Hepatocyte (in vitro differentiated cells): ENCODE measurements around the gene DOCK1. TPM values are rescaled to one million over a fixed set of nuclear protein-coding genes. Genes with fewer than 3 reads are reported as not detected.

Experiments
- DNase-seq: peaks from one replicate; pipeline ENCODE4 v3.0.0-alpha.2; 2016; ENCODE audit warnings: low spot score
- H2AFZ ChIP-seq: fragments of 200-600 bp; sonication (generic); 2 replicates; pipeline ENCODE4 v1.6.0; 2016; ENCODE audit warnings: antibody characterized with exemption, mild to moderate bottlenecking
- H3K27ac ChIP-seq: fragments of 200-600 bp; sonication (generic); 2 replicates; pipeline ENCODE4 v1.5.1; 2016; ENCODE audit warnings: mild to moderate bottlenecking
- H3K27me3 ChIP-seq: fragments of 200-600 bp; sonication (generic); 2 replicates; pipeline ENCODE4 v1.6.1; 2016
- H3K36me3 ChIP-seq: fragments of 200-600 bp; sonication (generic); replicated peaks from 2 replicates; pipeline ENCODE4 v1.5.1; 2016; ENCODE audit warnings: low read depth; ENCODE audit not compliant: insufficient read depth
- H3K4me1 ChIP-seq: fragments of 200-600 bp; sonication (generic); 2 replicates; pipeline ENCODE4 v1.5.1; 2016; ENCODE audit warnings: mild to moderate bottlenecking, moderate library complexity; ENCODE audit not compliant: insufficient read depth
- H3K4me2 ChIP-seq: fragments of 200-600 bp; sonication (generic); 2 replicates; pipeline ENCODE4 v1.6.0; 2016
- H3K4me3 ChIP-seq: fragments of 200-600 bp; sonication (generic); 2 replicates; pipeline ENCODE4 v1.5.1; 2016; ENCODE audit warnings: mild to moderate bottlenecking
- H3K79me2 ChIP-seq: fragments of 200-600 bp; sonication (generic); 2 replicates; pipeline ENCODE4 v1.6.0; 2017; ENCODE audit warnings: mild to moderate bottlenecking
- H3K9me2 ChIP-seq: fragments of 200-600 bp; sonication (generic); replicated peaks from 2 replicates; pipeline ENCODE4 v1.6.0; 2017; ENCODE audit warnings: mild to moderate bottlenecking; ENCODE audit not compliant: insufficient read depth
- H3K9me3 ChIP-seq: fragments of 200-600 bp; sonication (generic); 2 replicates; pipeline ENCODE4 v1.5.1; 2016; ENCODE audit warnings: low read depth, mild to moderate bottlenecking
- H4K20me1 ChIP-seq: fragments of 200-600 bp; sonication (generic); 2 replicates; pipeline ENCODE4 v1.6.0; 2016; ENCODE audit warnings: mild to moderate bottlenecking; ENCODE audit not compliant: insufficient read depth, poor library complexity, severe bottlenecking
- EZH2 ChIP-seq: fragments of 200-600 bp; sonication (generic); IDR thresholded peaks from 2 replicates; pipeline ENCODE4 v1.6.1; 2016; ENCODE audit warnings: antibody characterized with exemption, mild to moderate bottlenecking, borderline replicate concordance
- EZH2phosphoT487 ChIP-seq: fragments of 200-600 bp; sonication (generic); IDR thresholded peaks from one replicate; pipeline ENCODE4 v1.6.1; 2018; ENCODE audit warnings: antibody characterized with exemption, mild to moderate bottlenecking, low read depth, moderate library complexity; ENCODE audit not compliant: unreplicated experiment, severe bottlenecking
- WGBS: methylation state at CpG from one replicate; pipeline ENCODE4 v1.1.6; 2016; ENCODE audit warnings: low lambda C conversion rate; ENCODE audit errors: missing lambda C conversion rate; 5-methylcytosine and 5-hydroxymethylcytosine counted together
- polyA plus RNA-seq: library from polyadenylated mRNA; unstranded; fragments of >200 nt; fragmentation: Nextera tagmentation; extraction: Ambion mirVana; gene quantifications from 2 replicates; pipeline ENCODE4 v1.2.1, GENCODE V29; 2016
- total RNA-seq: library from RNA; depleted of rRNA; stranded (reverse); fragments of >200 nt; gene quantifications from 2 replicates; pipeline ENCODE4 v1.2.3, GENCODE V29; 2014
- TF ChIP-seq, protein P1 (sequence below): fragments of 200-600 bp; sonication (generic); IDR thresholded peaks from 2 replicates; pipeline ENCODE4 v1.5.1; 2016; ENCODE audit warnings: antibody characterized with exemption, mild to moderate bottlenecking; ENCODE audit not compliant: poor library complexity

The DOCK1 gene
- total and polyA plus RNA-seq, 2 experiments from 2014 or later = 16.0 to 55.5 TPM

DNA sequence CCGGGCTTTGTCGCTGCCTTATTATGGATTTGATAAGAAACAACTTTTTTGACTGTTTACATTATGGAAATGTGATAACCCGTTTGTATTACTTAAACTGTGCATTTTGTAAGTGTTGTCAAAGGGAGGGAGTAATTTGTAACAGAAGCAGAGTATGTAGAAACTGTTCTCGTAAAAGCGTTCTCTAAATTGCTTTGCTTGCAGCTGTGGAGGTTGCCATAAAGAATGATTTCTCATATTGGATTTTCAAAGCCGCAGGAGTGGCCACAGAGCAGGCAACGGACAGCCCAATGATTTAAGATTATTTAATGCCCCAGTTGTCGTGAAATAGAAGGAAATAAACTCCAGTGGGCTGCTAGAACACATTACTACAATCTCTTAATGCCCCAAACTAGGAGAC is 405.2 kb downstream of the DOCK1 start:
- Histone ChIP-seq H3K27ac (no peak overlapping the region), H3K27me3 (no peaks in the 10 kb centered on the region), H3K79me2 (no peaks in the 10 kb centered on the region), H4K20me1 (no peaks in the 10 kb centered on the region), H3K4me2 (no peak overlapping the region), H2AFZ (no peak overlapping the region), H3K4me1 (no peaks in the 10 kb centered on the region), H3K4me3 (no peak overlapping the region), H3K9me3 (no peaks in the 10 kb centered on the region), H3K36me3 (no peaks in the 10 kb centered on the region), H3K9me2 (no peaks in the 10 kb centered on the region)
- 67% methylated on average over 8 of the region's 8 CpGs for WGBS
- no peak for DNase-seq
- TF ChIP-seq, protein P1, sequence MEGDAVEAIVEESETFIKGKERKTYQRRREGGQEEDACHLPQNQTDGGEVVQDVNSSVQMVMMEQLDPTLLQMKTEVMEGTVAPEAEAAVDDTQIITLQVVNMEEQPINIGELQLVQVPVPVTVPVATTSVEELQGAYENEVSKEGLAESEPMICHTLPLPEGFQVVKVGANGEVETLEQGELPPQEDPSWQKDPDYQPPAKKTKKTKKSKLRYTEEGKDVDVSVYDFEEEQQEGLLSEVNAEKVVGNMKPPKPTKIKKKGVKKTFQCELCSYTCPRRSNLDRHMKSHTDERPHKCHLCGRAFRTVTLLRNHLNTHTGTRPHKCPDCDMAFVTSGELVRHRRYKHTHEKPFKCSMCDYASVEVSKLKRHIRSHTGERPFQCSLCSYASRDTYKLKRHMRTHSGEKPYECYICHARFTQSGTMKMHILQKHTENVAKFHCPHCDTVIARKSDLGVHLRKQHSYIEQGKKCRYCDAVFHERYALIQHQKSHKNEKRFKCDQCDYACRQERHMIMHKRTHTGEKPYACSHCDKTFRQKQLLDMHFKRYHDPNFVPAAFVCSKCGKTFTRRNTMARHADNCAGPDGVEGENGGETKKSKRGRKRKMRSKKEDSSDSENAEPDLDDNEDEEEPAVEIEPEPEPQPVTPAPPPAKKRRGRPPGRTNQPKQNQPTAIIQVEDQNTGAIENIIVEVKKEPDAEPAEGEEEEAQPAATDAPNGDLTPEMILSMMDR = no peak
- TF ChIP-seq EZH2 (no peak), EZH2phosphoT487 (no peak)

DNA sequence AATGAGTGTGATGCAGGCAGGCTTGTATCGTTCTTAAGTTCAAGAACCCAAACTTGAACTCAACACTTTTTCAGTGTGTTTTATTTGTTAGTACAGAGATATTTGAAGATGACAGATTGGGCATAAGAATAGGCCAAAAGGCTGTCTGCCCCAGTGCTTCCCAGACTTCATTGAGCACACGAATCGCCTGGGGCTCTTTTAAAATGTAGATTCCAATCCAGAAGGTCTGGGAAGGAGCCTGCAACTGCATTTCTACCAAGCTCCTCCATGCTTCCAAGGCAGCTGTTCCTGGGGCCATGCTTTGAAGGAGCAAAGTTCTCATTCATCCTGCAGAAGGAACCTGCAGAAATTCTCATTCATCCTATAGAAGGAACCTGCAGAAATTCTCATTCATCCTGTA is 405.7 kb downstream of the DOCK1 start:
- no peak for DNase-seq
- Histone ChIP-seq H3K36me3 (no peaks in the 10 kb centered on the region), H3K9me3 (no peaks in the 10 kb centered on the region), H3K4me3 (no peak overlapping the region), H4K20me1 (no peaks in the 10 kb centered on the region), H3K9me2 (no peaks in the 10 kb centered on the region), H3K4me2 (no peak overlapping the region), H3K4me1 (no peaks in the 10 kb centered on the region), H3K27ac (no peak overlapping the region), H3K27me3 (no peaks in the 10 kb centered on the region), H3K79me2 (no peaks in the 10 kb centered on the region), H2AFZ (no peak overlapping the region)
- WGBS = 78% methylated on average over 3 of the region's 3 CpGs
- no peak for TF ChIP-seq EZH2
- TF ChIP-seq, protein P1 = no peak
- no peak for TF ChIP-seq EZH2phosphoT487

DNA sequence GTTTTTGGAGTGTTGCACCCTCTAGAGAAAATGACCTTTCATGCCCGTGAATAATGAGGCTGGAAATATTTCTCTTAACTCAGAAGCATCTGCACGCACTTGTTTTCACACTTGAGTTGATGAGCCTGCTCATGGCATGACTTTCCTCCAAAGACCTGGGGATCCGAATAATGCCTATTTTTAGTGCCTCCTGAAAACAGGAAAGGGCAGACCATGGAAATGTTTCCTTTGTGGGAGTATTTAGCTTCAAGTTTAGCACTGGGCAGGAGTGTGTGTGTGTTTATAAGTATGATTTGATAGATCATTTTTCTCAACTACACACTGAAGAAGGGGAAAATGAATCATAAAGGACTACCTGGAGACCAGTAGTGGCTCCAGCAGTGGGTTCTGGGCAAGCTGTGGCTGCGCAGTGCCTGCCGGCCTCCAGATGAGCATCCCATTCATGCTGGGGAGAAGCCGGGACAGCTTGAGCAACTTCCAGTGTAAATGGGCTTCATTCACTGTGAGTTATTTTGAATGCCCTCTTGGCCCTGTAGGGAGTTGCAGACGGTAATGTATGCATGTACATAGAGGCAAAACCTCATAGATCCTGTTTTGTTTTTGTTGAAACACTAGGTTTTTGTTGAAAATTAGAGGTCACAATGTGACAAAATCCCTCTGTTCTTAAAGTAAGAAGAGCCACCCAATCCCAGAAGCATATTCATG is 408.9 kb downstream of the DOCK1 start:
- 94% methylated on average over 7 of the region's 7 CpGs for WGBS
- Histone ChIP-seq H3K36me3 (no peaks in the 10 kb centered on the region), H3K27me3 (no peaks in the 10 kb centered on the region), H3K9me3 (no peaks in the 10 kb centered on the region), H2AFZ (no peak overlapping the region), H3K4me1 (no peaks in the 10 kb centered on the region), H3K9me2 (no peaks in the 10 kb centered on the region), H4K20me1 (no peaks in the 10 kb centered on the region), H3K27ac (no peak overlapping the region), H3K79me2 (no peaks in the 10 kb centered on the region), H3K4me2 (no peak overlapping the region), H3K4me3 (no peak overlapping the region)
- TF ChIP-seq EZH2phosphoT487 = no peak
- TF ChIP-seq EZH2 = no peak
- TF ChIP-seq, protein P1 = no peak
- no peak for DNase-seq
